ENCODE data around the gene SIAH2.

The SIAH2 gene

GRCh38 chr3:150749255-150749654, 13.7 kb downstream of the SIAH2 start:
- no peak overlapping the region for H3K4me3 ChIP-seq (ENCODE audit: low read depth in 1 of 2, low read length in 2 of 2)
- no peaks in the 10 kb centered on the region for H3K36me3 ChIP-seq (ENCODE audit: control insufficient read depth in 1 of 2, insufficient read depth in 2 of 2, low read length in 2 of 2)
- no peak overlapping the region for H3K27ac ChIP-seq (ENCODE audit: low read depth, low read length)
- H3K27me3 ChIP-seq (ENCODE audit: control insufficient read depth in 1 of 2, insufficient read depth in 2 of 2, low read length in 2 of 2): no peaks in the 10 kb centered on the region
- H3K4me1 ChIP-seq (ENCODE audit: control insufficient read depth in 1 of 2, insufficient read depth in 2 of 2, low read length in 2 of 2): peaks cover 64 to 80% of the 10 kb centered on the region in 2 donors
- H3K9ac ChIP-seq (ENCODE audit: low read depth in 1 of 2, low read length in 2 of 2): no peak overlapping the region
- no peaks in the 10 kb centered on the region for H3K9me3 ChIP-seq (ENCODE audit: control insufficient read depth in 1 of 2, low read length in 2 of 2)

DNA sequence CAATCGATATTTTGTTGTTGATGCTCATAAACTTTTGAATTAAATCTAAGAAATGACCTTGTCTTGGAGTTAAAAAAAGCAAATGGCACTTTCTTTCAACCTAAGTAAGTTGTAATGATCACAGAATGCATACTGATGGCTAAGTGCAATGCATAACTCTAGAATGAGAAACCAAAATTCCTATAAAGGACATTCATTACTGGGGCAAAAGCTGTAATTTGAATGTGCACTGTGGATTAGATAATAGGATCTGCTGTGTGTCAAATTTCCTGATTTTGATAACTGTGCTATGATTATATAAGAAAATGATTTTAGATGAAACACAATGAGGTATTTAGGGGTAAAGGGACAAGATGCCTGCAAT, 14.3 kb downstream of the SIAH2 start:
- H3K4me3 ChIP-seq (ENCODE audit: low read depth in 1 of 2, low read length in 2 of 2): no peak overlapping the region
- H3K36me3 ChIP-seq (ENCODE audit: control insufficient read depth in 1 of 2, insufficient read depth in 2 of 2, low read length in 2 of 2): no peaks in the 10 kb centered on the region
- H3K27me3 ChIP-seq (ENCODE audit: control insufficient read depth in 1 of 2, insufficient read depth in 2 of 2, low read length in 2 of 2): no peaks in the 10 kb centered on the region
- peaks cover 69 to 84% of the 10 kb centered on the region in 2 donors for H3K4me1 ChIP-seq (ENCODE audit: control insufficient read depth in 1 of 2, insufficient read depth in 2 of 2, low read length in 2 of 2)
- no peak overlapping the region for H3K27ac ChIP-seq (ENCODE audit: low read depth, low read length)
- H3K9me3 ChIP-seq (ENCODE audit: control insufficient read depth in 1 of 2, low read length in 2 of 2): no peaks in the 10 kb centered on the region
- no peak overlapping the region for H3K9ac ChIP-seq (ENCODE audit: low read depth in 1 of 2, low read length in 2 of 2)

- no peak overlapping the region for H3K9ac ChIP-seq (ENCODE audit: low read depth in 1 of 2, low read length in 2 of 2)
- H3K27ac ChIP-seq (ENCODE audit: low read depth, low read length): no peak overlapping the region
- peaks cover 69 to 82% of the 10 kb centered on the region in 2 donors for H3K4me1 ChIP-seq (ENCODE audit: control insufficient read depth in 1 of 2, insufficient read depth in 2 of 2, low read length in 2 of 2)
- H3K36me3 ChIP-seq (ENCODE audit: control insufficient read depth in 1 of 2, insufficient read depth in 2 of 2, low read length in 2 of 2): no peaks in the 10 kb centered on the region
- no peaks in the 10 kb centered on the region for H3K27me3 ChIP-seq (ENCODE audit: control insufficient read depth in 1 of 2, insufficient read depth in 2 of 2, low read length in 2 of 2)
- no peaks in the 10 kb centered on the region for H3K9me3 ChIP-seq (ENCODE audit: control insufficient read depth in 1 of 2, low read length in 2 of 2)
- no peak overlapping the region for H3K4me3 ChIP-seq (ENCODE audit: low read depth in 1 of 2, low read length in 2 of 2)
Observed at GRCh38 chr3:150747886-150748683, 14.9 kb downstream of the SIAH2 start.

GRCh38 chr3:150746791-150747590, 16.0 kb downstream of the SIAH2 start:
- Histone ChIP-seq H3K27me3 (ENCODE audit: control insufficient read depth in 1 of 2, insufficient read depth in 2 of 2, low read length in 2 of 2) (no peaks in the 10 kb centered on the region), H3K4me3 (ENCODE audit: low read depth in 1 of 2, low read length in 2 of 2) (no peak overlapping the region), H3K27ac (ENCODE audit: low read depth, low read length) (no peak overlapping the region), H3K9me3 (ENCODE audit: control insufficient read depth in 1 of 2, low read length in 2 of 2) (no peaks in the 10 kb centered on the region), H3K9ac (ENCODE audit: low read depth in 1 of 2, low read length in 2 of 2) (no peak overlapping the region), H3K4me1 (ENCODE audit: control insufficient read depth in 1 of 2, insufficient read depth in 2 of 2, low read length in 2 of 2) (peaks cover 62 to 74% of the 10 kb centered on the region in 2 donors), H3K36me3 (ENCODE audit: control insufficient read depth in 1 of 2, insufficient read depth in 2 of 2, low read length in 2 of 2) (peaks cover 3 to 6% of the 10 kb centered on the region in 2 donors)

GRCh38 chr3:150745832-150746231, 17.1 kb downstream of the SIAH2 start:
- Histone ChIP-seq H3K27me3 (ENCODE audit: control insufficient read depth in 1 of 2, insufficient read depth in 2 of 2, low read length in 2 of 2) (no peaks in the 10 kb centered on the region), H3K9ac (ENCODE audit: low read depth in 1 of 2, low read length in 2 of 2) (no peak overlapping the region), H3K4me1 (ENCODE audit: control insufficient read depth in 1 of 2, insufficient read depth in 2 of 2, low read length in 2 of 2) (peaks cover 50 to 63% of the 10 kb centered on the region in 2 donors), H3K27ac (ENCODE audit: low read depth, low read length) (no peak overlapping the region), H3K4me3 (ENCODE audit: low read depth in 1 of 2, low read length in 2 of 2) (no peak overlapping the region), H3K36me3 (ENCODE audit: control insufficient read depth in 1 of 2, insufficient read depth in 2 of 2, low read length in 2 of 2) (peaks cover 7 to 18% of the 10 kb centered on the region in 2 donors), H3K9me3 (ENCODE audit: control insufficient read depth in 1 of 2, low read length in 2 of 2) (no peaks in the 10 kb centered on the region)

DNA sequence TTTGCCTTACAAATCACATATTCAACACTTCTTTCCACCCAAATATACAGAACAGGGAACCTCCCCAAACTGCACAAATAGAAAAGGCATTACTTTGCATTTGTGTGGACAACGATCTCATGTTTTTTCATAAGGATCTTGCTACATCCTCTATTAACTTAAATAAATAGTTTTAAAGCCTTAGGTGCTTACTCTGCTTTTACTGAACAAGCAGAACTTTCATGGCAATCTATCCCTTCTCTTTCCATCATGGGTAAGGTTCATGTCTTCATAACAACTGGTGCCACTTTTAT, 18.1 kb downstream of the SIAH2 start:
- no peak overlapping the region for H3K27ac ChIP-seq (ENCODE audit: low read depth, low read length)
- H3K27me3 ChIP-seq (ENCODE audit: control insufficient read depth in 1 of 2, insufficient read depth in 2 of 2, low read length in 2 of 2): no peaks in the 10 kb centered on the region
- peaks cover 7 to 22% of the 10 kb centered on the region in 2 donors for H3K36me3 ChIP-seq (ENCODE audit: control insufficient read depth in 1 of 2, insufficient read depth in 2 of 2, low read length in 2 of 2)
- no peak overlapping the region for H3K4me3 ChIP-seq (ENCODE audit: low read depth in 1 of 2, low read length in 2 of 2)
- no peaks in the 10 kb centered on the region for H3K9me3 ChIP-seq (ENCODE audit: control insufficient read depth in 1 of 2, low read length in 2 of 2)
- no peak overlapping the region for H3K9ac ChIP-seq (ENCODE audit: low read depth in 1 of 2, low read length in 2 of 2)
- peaks cover 42 to 57% of the 10 kb centered on the region in 2 donors for H3K4me1 ChIP-seq (ENCODE audit: control insufficient read depth in 1 of 2, insufficient read depth in 2 of 2, low read length in 2 of 2)

GRCh38 chr3:150744041-150744918, 18.7 kb downstream of the SIAH2 start:
- H3K9ac ChIP-seq (ENCODE audit: low read depth in 1 of 2, low read length in 2 of 2): no peak overlapping the region
- no peaks in the 10 kb centered on the region for H3K9me3 ChIP-seq (ENCODE audit: control insufficient read depth in 1 of 2, low read length in 2 of 2)
- no peak overlapping the region for H3K27ac ChIP-seq (ENCODE audit: low read depth, low read length)
- H3K27me3 ChIP-seq (ENCODE audit: control insufficient read depth in 1 of 2, insufficient read depth in 2 of 2, low read length in 2 of 2): no peaks in the 10 kb centered on the region
- H3K4me1 ChIP-seq (ENCODE audit: control insufficient read depth in 1 of 2, insufficient read depth in 2 of 2, low read length in 2 of 2): peaks cover 36 to 56% of the 10 kb centered on the region in 2 donors
- no peak overlapping the region for H3K4me3 ChIP-seq (ENCODE audit: low read depth in 1 of 2, low read length in 2 of 2)
- H3K36me3 ChIP-seq (ENCODE audit: control insufficient read depth in 1 of 2, insufficient read depth in 2 of 2, low read length in 2 of 2): peaks cover 7 to 22% of the 10 kb centered on the region in 2 donors

DNA sequence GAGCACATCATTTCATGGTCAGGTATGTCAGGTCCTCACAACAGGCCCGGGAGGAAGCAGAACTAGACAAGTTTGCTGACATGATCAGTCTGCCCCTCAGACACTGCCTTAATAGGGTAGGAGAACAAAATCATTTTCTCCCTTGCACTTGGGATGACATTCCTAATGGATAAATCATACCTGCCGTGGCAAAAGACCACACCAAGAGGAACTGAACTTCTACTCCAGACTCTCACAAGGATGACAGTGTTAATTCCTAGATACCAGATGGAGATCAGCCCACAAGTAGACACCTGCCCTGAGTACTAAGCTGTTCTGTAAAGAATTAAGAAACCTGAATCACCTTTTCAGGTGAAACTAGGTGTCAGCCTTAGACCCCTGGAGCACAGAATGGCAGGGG, 19.5 kb downstream of the SIAH2 start:
- no peaks in the 10 kb centered on the region for H3K27me3 ChIP-seq (ENCODE audit: control insufficient read depth in 1 of 2, insufficient read depth in 2 of 2, low read length in 2 of 2)
- no peak overlapping the region for H3K4me3 ChIP-seq (ENCODE audit: low read depth in 1 of 2, low read length in 2 of 2)
- H3K27ac ChIP-seq (ENCODE audit: low read depth, low read length): no peak overlapping the region
- H3K36me3 ChIP-seq (ENCODE audit: control insufficient read depth in 1 of 2, insufficient read depth in 2 of 2, low read length in 2 of 2): peaks cover 7 to 22% of the 10 kb centered on the region in 2 donors
- no peak overlapping the region for H3K9ac ChIP-seq (ENCODE audit: low read depth in 1 of 2, low read length in 2 of 2)
- H3K9me3 ChIP-seq (ENCODE audit: control insufficient read depth in 1 of 2, low read length in 2 of 2): no peaks in the 10 kb centered on the region
- peaks cover 35 to 53% of the 10 kb centered on the region in 2 donors for H3K4me1 ChIP-seq (ENCODE audit: control insufficient read depth in 1 of 2, insufficient read depth in 2 of 2, low read length in 2 of 2)

DNA sequence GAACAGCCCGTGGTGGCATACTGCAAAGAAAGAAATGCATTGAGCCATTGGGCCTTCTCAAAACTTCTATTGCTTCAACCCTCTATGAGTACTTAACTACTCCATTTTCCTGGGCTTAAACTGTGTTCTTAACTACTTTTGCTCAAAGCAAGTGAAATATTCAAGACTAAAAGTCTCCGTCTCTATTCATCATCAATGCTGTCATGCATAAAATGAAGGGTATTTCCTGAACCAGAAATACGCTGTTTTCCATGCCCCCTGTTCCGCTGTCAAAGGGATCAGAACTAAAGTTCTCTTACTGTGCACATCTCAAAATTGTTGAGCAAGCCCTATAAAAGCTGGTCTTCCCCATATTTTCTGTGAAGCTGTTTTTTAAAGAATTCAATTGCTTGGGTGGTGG, 20.3 kb downstream of the SIAH2 start:
- H3K27me3 ChIP-seq (ENCODE audit: control insufficient read depth in 1 of 2, insufficient read depth in 2 of 2, low read length in 2 of 2): no peaks in the 10 kb centered on the region
- no peak overlapping the region for H3K4me3 ChIP-seq (ENCODE audit: low read depth in 1 of 2, low read length in 2 of 2)
- H3K36me3 ChIP-seq (ENCODE audit: control insufficient read depth in 1 of 2, insufficient read depth in 2 of 2, low read length in 2 of 2): peaks cover 7 to 22% of the 10 kb centered on the region in 2 donors
- no peak overlapping the region for H3K9ac ChIP-seq (ENCODE audit: low read depth in 1 of 2, low read length in 2 of 2)
- H3K4me1 ChIP-seq (ENCODE audit: control insufficient read depth in 1 of 2, insufficient read depth in 2 of 2, low read length in 2 of 2): peaks cover 43 to 53% of the 10 kb centered on the region in 2 donors
- no peaks in the 10 kb centered on the region for H3K9me3 ChIP-seq (ENCODE audit: control insufficient read depth in 1 of 2, low read length in 2 of 2)
- H3K27ac ChIP-seq (ENCODE audit: low read depth, low read length): no peak overlapping the region

DNA sequence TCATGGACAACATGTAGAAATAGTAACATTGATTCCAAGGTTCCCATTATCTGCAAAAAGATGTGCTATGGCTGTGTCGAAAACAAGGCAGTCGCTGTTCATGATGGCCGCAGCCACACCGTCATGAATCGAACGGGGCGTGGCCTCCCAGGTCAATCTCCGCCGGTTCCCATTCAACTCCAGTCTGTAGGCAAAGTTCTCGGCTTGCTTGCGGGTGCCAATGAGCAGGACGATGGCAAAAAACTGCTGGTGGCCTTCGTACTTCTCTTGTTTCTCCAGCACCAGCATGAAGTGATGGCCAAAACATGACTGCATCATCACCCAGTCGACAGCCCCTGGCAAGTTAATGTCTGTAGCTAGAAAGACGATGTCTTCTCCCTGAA, 20.8 kb downstream of the SIAH2 start:
- Histone ChIP-seq H3K9ac (ENCODE audit: low read depth in 1 of 2, low read length in 2 of 2) (no peak overlapping the region), H3K9me3 (ENCODE audit: control insufficient read depth in 1 of 2, low read length in 2 of 2) (no peaks in the 10 kb centered on the region), H3K27me3 (ENCODE audit: control insufficient read depth in 1 of 2, insufficient read depth in 2 of 2, low read length in 2 of 2) (no peaks in the 10 kb centered on the region), H3K27ac (ENCODE audit: low read depth, low read length) (no peak overlapping the region), H3K4me1 (ENCODE audit: control insufficient read depth in 1 of 2, insufficient read depth in 2 of 2, low read length in 2 of 2) (peaks cover 46 to 55% of the 10 kb centered on the region in 2 donors), H3K4me3 (ENCODE audit: low read depth in 1 of 2, low read length in 2 of 2) (no peak overlapping the region), H3K36me3 (ENCODE audit: control insufficient read depth in 1 of 2, insufficient read depth in 2 of 2, low read length in 2 of 2) (peaks cover 7 to 22% of the 10 kb centered on the region in 2 donors)

Data from duodenal mucosa (tissue), 2 donors.